GM18907 (cell line): ENCODE data around the gene GRIN2A.

ENCODE experiments used
- ATAC-seq: cut with Tn5 transposase; IDR thresholded peaks from one replicate; pipeline ENCODE4 v1.9.1; 2021; ENCODE audit warnings: mild to moderate bottlenecking, moderate library complexity; ENCODE audit not compliant: unreplicated experiment

GRIN2A gene

DNA sequence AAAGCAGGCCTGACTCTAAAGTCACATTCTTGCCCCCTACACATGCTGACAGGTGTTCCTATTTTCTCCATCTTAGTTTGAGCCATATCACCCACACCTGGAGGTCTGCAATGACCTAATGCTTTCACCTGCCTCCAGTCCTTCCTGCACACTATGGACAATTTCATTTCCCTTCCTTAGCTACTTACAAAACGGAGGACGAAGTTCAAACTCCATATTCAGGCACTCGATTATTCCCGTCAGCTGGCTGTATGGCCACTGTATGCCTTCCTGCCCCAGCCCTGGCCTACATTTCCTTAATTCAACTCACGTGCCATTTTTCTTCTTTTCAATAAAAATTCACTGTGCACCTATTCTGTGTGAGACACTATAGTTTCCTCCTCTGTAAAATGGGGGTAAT lies 44.9 kb downstream of the GRIN2A start:
- ATAC-seq: no peak

DNA sequence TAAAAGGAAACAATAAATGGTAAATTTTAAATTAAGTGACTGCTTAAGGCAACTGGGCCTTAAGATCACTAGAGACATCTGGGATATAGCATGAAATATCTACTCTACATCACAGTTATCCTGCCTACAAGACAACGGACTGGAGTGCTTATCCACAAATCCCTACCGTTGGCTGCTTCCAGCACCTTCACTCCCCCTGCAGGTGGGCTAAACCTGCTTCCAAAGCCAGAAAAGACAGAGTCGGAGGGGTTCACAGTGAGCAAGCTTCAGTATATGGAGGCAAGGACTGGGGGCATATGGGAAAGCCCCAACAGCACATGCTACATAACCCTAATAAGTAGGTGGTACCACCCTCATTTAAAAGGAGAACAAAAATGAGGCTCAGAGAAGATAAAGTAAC lies 45.3 kb downstream of the GRIN2A start:
- no peak for ATAC-seq

DNA sequence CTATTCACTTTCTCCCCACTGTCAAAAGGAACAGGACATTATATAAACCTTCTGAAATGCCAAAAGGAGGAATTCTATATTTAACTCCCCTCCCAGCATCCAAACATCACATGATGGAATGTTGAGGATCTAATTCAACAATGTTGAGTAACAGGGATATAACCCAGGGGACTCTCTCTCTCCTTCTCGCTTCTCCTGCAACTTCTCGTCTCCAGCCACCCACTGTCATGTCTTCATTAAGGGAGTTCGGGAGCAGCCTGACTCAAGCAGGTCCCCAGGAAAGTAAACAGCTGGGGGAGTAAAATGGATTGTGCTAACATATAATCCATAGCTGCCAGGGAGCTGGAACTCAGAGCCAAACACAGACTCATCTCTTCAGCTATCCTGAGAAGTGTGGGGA lies 51.7 kb downstream of the GRIN2A start:
- no peak for ATAC-seq

DNA sequence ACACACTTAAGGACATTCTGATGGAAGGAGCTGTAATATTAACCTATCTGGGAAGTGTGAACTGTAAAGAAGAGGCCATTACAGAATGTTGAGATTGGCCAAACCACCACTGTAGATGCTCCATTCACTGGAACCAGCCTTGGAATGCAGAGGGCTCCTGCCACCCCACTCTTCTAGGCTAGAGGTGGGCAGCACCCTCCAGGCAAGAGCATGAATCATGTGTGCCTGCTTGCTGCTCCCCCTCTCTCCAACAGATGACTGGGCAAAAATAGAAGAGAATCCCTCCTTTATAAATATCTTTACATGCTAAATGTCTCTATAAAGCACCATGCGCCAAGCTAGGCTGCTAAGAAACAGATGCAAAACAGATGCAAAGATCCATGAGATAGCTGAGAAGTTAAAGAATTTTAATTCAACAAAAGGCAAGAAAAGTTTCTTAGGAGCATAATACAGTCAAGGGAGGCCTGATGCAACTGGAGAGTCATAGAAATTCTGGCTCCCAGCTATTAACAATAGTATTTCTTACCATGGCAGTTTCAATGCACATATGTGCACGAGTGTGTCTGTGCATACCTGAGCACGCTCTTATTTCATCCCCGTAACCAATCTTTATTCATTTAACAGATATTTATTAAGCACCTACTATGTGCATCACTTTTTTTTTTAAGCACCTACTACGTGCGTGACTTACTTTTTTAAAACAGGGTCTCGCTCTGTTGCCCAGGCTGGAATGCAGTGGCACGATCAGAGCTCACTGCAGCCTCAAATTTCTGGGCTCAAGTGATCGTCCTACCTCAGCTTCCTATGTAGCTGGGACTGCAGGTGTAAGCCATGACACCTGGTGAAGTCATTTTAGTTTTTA lies 53.6 kb downstream of the GRIN2A start:
- no peak for ATAC-seq

DNA sequence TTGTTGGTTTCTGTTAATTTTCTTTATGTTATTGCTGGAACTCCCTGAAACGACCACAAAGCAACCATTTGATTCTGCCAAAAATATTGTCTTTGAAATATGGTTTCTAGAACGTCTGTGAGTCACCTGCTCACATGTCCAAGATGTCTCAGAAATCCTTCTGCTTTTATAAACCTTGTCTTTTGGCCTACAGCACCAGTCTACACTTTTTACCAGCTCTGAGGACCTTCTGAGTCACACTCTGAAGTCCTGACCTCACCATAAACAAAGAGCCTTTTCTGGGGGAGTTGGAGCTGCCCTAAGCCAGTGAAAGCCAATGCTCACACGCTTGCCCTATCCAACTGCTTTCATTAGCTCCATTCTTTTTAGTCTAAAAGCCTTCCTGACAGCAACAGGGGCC lies 55.5 kb downstream of the GRIN2A start:
- ATAC-seq: no peak

DNA sequence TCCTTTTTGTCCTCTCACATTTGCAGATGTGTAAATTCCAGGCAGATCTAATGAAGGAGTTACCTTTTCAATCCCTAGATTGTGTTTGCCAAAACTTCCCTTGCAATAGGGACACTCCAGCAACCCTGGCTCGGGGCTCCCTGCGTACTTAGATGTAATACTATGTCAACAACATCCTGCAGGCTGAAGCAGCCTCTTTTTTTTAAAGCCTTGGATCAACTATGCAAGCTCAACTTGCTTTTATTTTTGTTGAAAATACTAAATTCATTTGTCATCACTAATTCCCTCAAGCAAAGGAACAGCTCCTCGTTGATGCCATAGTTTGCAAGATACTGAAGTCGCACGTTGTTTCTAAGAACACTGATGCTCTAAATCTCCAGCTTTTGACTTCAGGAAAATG lies 59.1 kb downstream of the GRIN2A start:
- ATAC-seq: no peak

DNA sequence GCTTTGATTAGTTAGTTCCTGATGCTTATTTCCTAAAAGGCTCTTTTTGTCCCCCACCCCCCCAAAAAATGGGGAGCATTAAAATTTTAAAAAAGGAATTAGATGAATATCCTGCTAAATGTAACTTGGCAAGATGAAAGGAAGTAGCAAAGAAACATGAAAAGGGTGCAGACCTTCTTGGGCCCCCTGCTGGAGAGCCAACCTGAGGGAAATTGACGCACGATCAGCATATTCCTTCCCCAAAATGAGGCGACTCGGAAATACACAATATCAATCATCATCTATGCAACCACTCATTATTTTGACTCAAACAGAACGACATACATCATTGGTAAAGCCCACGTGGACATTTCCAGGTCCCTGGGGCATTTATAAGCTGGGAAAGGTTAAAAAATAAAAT lies 59.7 kb downstream of the GRIN2A start:
- ATAC-seq: no peak

DNA sequence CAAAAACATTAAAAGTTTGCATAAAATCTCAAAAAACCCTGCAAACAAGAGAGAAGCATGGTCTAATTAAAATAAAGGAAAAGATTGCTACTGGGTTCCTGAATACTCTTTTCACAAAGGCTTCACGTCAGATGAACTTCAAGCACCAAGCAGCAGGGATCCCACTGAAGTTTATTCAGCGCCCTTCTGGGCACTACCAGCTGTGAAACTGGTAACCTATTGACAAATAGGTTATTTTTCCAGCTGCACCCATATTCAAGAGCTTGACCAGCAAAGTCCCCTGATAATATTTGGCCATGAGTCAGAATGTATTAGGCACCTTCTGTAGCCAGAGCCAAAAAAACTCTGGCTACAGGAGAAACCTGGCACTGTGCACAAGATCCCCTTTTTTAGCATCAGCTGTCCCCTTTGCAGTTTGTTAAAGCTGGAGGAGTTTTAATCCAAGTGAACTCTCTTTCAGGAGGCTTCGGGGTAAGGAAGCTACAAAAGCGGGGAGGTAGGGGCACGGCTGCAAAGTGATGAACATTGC lies 60.3 kb downstream of the GRIN2A start:
- ATAC-seq: no peak

DNA sequence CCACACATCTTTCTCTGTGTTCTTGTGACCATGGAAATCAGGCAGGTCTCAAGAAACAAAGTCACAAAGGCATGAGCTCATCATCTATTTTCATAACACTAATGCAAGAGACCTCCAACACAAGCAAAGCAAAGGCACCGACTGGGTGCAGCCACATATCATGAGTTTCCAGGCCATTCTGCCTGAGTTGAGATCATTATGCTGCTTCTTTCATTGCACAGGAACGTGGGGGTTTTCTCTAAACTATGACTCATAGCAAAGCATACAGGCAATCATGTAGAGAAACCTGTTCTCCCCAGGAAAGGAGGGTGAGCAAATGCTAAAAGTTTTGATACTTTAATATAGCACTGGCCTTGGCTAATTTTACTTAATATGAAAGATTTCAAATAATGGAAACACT lies 60.7 kb downstream of the GRIN2A start:
- no peak for ATAC-seq

DNA sequence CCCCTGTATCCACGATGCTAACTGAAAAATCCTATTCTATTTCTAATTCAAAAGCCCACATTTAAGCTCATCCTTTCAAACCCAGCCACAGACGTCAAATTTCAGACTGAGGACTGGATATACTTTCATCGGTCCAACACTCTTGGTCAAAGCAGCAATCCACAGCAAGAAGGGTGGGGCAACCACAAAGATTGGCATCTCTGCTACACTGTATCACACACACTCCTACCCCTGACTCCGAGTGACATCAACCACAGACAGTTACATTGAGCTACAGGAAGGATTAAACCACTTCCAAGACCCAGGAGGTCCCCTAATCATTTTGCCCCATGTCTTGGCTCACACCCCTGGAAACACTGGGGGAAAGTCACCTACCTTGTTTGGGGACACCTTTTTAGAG lies 61.3 kb downstream of the GRIN2A start:
- ATAC-seq: no peak

DNA sequence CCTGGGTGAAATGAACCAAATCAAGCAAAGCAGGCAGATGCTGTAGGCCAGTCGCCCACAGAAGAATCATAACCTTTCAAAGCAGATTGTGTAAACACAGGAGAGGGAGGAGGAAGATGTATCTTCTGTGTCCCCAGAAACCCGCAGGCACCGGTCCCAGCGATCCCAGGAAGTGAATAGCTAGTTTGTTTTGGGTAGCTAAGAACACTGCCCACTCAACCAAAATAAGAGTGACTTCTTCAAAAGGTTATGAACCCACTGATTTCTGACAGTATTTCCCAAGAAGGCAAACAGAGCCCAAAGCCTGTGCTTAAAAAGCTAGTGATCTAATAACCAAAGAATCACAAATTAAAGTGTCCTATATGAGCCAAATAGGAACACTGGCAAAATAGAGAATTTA lies 67.8 kb downstream of the GRIN2A start:
- no peak for ATAC-seq

DNA sequence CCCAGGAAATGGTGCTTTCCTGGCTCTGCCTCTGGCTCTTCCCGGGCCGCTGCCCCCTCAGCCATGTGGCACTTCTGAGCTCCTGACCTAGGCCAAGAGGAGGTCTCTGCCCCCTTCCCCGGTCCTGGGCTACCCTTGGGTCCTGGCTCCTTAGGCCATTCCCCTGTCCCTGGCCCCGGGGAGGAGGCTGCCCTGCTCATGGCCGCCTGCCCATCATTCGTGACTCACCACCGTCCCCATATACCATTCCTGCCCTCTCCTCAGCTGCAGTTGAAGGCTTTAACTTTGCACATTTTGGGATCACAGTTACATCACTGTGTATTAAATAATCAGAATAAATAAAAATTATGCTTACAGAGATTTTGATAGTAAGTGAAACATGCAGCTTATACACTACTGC lies 69.0 kb downstream of the GRIN2A start:
- no peak for ATAC-seq

DNA sequence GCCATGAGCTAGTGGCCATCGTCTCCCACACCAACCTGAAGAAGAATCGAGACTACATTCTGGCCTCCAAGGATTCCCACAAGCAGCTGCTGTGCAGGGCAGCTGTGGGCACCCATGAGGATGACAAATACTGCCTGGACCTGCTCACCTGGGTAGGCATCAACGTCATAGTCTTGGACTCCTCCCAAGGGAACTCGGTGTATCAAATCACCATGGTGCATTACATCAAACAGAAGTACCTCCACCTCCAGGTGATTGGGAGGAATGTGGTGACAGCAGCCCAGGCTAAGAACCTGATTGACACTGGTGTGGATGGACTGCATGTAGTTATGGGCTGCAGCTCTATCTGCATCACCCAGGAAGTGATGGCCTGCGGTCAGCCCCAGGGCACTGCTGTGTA lies 70.2 kb downstream of the GRIN2A start:
- no peak for ATAC-seq

DNA sequence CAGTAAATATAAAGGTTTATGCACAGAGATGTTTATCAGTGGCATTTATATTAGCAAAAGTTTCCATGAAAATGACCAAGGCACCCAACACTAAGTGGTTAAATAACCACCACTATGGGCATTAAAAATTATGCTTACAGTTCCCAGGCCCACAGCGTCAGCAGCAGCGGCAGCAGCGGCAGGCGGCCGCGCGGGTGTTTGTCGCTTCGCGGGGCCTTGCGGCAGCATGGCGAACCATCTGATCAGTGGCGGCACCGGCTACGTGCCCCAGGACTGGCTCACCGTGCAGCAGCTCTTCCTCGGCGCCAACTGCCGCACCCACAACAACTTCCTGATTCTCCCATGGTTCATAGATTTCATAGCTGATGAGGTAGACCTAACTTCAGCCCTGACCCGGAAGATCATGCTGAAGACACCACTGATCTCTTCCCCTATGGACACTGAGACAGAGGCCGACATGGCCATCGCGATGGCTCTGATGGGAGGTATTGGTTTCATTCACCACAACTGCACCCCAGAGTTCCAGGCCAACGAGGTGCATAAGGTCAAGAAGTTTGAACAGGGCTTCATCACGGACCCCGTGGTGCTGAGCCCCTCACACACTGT lies 71.0 kb downstream of the GRIN2A start:
- no peak for ATAC-seq

DNA sequence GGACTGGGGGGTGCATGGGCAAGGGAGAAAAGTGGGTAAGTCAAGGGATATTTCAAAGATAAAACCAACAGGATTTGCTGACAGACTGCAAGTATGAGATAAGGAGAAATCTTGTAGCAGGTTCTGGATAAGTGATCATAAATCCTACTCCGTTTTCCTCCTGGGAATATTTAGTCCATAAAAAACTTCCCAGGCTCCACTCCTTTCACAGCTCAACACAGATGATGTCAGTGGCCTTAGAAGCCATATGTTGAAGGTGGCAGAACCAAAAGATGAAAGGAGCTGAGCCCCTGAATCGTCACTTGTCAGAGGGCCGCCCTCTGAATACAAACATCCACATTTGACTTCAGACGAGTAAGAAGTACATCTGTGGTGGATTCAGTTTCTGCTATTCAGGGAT lies 71.7 kb downstream of the GRIN2A start:
- no peak for ATAC-seq

DNA sequence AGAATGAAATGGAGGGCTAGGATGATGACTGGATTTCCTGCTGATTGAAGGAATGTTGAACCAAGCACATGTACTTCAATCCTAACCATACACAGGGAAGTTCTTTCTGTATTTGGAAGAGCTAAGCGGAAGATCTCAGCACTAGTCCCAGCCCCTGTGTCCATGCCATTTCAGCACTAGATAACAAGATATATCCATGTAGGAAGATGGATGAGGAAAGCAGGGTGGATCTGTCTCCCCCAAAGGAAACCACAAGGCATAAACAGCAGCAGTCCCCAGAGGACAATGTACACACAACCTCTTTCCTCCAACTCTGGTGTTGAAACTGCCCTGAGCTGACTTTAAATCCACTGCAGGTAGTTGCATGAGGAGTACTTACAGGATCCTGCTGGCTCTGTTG lies 75.1 kb downstream of the GRIN2A start:
- no peak for ATAC-seq

DNA sequence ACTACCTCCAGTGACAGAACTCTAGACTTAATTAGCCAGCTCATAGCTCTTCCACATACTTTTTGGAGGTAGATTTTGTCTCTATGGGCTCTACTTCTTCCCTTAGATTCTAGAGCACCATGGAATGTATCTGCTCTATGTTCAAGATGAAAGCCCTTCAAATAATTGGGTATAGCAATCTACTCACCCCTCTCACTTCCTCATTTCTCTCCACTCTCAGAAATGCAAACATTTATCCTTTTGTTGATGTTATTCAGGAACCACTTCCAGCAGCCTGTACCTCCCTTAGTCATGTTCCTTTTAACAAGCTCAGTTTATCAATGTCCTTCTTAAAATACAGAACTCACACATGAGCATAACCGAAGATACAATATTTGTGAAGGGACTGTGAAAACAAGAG lies 78.5 kb downstream of the GRIN2A start:
- no peak for ATAC-seq

DNA sequence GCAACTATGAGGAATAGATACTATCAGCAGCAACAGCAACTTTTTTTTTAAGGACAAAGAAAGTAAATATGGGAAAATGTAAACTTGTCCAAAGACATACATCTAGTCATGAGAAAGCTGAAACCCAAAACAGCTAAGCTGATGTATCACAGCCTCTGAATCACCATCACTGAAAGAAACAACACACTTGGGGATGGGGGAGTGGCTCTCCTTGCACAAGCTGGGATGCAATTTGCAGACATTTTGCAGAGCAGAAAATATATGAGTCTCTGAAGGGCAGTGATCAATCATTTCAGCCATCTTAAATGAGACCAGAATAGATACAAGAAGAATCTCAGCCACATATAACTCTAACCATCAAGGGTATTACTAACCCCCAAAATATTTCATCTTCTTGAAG lies 79.1 kb downstream of the GRIN2A start:
- ATAC-seq: no peak

DNA sequence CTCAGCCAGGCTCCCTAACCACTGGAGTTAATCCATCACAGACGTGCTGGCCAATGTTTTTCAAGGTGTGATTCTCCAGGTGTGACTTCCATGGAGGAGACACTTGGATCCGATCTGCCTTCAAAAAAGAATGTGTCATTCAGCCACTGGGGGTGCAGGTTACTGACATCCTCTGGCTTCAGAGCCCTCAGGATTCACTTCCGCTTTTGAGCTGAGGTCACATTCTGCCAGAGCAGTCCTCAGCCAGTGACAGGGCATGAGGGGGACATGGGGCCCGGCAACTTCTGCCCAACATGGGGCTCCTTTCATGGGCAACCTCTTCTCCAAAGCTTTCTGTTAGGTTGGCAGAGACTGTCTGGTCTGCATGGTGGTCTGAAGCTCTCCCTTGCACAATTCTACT lies 81.4 kb downstream of the GRIN2A start:
- ATAC-seq: no peak

DNA sequence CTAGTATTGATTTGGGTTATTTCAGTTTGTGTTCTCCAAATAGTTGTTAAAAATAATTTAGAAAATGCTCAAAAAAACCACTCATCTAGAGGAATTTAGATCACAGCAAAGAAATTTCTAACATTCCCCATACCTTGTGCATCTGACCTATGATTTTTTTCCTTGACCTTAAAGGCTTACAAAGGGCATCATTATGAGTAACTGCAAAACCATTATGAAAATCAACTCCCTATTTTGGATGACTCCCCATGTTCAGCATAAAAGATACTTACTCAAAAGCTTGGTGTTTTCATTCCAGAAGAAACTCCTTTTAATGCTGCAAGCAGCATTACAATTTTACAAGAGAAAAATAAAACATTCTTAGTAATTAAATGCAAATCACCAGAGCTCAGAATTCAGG lies 83.2 kb downstream of the GRIN2A start:
- no peak for ATAC-seq

DNA sequence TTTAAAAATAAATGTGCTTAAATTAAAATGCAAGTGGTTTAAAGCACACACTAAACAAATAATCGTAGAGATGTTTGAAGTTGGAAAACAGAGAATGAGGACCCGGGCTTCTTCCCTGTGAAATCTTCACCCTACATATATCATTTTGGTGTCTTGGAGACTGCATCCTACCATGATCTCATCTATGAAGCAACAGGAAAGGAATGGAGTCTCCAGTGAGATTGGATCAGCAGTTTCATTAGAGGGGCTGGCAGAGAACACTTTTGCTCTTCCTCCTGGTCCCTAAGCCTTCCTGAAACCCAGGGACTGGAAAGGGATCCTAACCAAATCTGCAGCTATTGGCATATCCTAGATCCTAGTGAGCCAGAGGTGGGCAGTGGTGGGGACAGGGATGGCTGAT lies 85.0 kb downstream of the GRIN2A start:
- ATAC-seq: no peak

DNA sequence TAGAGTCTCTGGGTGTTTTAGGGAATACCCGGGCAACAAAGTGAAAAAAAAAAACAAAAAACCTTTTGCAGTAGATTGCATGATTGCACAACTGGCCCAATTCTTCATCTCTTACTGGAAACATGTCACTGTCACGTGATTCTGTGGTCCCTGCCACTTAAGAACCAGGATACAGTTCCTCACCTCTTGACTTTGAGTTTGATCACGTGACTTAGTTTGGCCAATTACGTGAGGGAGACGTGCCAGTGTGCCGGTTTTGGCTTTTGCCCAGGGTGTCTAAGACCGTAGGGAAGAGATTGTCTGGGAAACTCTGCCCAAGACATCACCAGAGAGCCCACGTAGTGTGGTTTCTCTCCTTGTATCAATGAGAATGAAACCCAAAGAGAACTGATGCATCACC lies 88.7 kb downstream of the GRIN2A start:
- ATAC-seq: no peak

DNA sequence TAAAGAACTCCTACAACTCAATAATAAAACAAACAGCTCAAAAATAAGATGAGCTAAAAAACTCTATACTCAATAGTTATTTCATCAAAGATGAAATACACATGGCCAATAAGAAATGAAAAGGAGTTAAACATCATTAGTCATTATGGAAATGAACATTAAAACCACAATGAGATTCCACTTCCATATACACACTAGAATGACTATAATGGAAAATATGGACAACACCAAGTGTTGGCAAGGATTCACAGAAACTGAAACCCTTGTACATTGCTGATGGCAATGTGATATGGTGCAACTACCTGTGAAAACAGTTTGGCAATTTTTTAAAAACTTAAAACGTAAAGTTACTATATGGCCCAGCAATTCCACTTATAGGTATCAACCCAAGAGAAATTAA lies 91.4 kb downstream of the GRIN2A start:
- no peak for ATAC-seq
